Thyroid gland (tissue), 4 donors: Measurements from ENCODE around the gene CTSV.
"Not testable (repeated sequence)": the region's sequence is repeated elsewhere in the genome, so short reads cannot be mapped to it uniquely, and the experiment has no call there.

Experiments
- CTCF ChIP-seq, 6 experiments: fragments of 200-600 bp in 3 of 6; fragments of 450-650 bp in 3 of 6; sonication (generic) in 3 of 6; IDR thresholded peaks; one replicate each; pipeline ENCODE4 v1.5.1; 2016 to 2019; ENCODE audit warnings: antibody characterized with exemption in 6 of 6, mild to moderate bottlenecking in 2 of 6, inconsistent platforms in 1 of 6, moderate library complexity in 1 of 6
- POLR2A ChIP-seq, 2 donors: fragments of 450-650 bp; IDR thresholded peaks; one replicate each; pipeline ENCODE4 v1.6.1; 2017; ENCODE audit warnings: antibody characterized with exemption in 2 of 2, mild to moderate bottlenecking in 2 of 2, moderate library complexity in 1 of 2

DNA sequence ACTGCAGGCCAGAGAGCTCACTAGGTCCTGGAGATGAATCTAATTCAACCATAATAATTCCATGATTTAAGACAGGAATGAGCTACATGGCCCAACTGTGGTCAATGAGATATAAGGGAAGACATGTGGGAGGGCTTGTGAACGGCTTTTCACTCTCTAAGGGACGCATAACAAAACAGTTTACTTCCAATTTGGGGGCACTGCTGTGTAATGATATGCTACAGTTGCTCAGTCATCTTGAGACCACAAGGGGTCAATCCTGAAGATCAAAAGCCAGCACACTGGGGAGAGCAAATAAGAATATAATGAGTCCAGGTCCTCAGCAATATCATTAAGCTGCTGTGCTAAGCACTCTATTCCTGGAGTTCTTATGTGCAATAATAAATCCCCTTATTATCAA lies 46.6 kb downstream of the CTSV start:
- not testable (repeated sequence) for TF ChIP-seq CTCF, POLR2A (IDR thresholded peaks at IDR 0.05)
